22Rv1 (cell line): ENCODE results near the gene PARD3.
A peak's percentile ranks its signal among the peaks of the same experiment; 100 is the strongest.

Experiments
- H3K27ac ChIP-seq: fragments of 450-650 bp; 2 replicates; pipeline ENCODE4 v1.5.1; 2017
- ZFX ChIP-seq: fragments of 450-650 bp; IDR thresholded peaks from 2 replicates; pipeline ENCODE4 v1.6.1; 2017; ENCODE audit warnings: antibody characterized with exemption, borderline replicate concordance
- TF ChIP-seq, protein P1 (sequence below): fragments of 450-650 bp; IDR thresholded peaks from 2 replicates; pipeline ENCODE4 v1.5.1; 2017; ENCODE audit warnings: mild to moderate bottlenecking

Gene PARD3

DNA sequence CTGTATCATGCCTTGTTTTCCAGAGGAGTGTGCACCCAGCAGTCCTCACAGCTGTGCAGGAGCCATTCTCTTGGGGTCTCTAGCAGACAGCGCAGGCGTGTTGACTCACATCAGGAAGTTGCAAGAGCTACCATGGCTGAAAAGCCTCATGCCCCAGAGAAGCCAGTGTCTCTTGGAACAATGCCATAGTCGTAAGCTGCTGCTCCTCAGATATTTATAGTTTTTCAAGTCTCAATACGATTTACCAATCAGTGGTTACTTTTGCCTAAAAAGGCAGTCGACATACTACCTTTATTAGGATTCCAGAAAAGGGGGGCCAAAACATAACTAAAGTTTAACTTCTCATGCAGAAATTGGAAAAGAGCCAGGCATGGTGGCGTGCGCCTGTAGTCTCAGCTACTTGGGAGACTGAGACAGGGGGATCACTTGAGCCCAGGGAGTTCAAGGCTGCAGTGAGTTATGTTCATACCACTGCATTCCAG, 407.7 kb downstream of the PARD3 start:
- no peak for TF ChIP-seq ZFX
- TF ChIP-seq, protein P1, sequence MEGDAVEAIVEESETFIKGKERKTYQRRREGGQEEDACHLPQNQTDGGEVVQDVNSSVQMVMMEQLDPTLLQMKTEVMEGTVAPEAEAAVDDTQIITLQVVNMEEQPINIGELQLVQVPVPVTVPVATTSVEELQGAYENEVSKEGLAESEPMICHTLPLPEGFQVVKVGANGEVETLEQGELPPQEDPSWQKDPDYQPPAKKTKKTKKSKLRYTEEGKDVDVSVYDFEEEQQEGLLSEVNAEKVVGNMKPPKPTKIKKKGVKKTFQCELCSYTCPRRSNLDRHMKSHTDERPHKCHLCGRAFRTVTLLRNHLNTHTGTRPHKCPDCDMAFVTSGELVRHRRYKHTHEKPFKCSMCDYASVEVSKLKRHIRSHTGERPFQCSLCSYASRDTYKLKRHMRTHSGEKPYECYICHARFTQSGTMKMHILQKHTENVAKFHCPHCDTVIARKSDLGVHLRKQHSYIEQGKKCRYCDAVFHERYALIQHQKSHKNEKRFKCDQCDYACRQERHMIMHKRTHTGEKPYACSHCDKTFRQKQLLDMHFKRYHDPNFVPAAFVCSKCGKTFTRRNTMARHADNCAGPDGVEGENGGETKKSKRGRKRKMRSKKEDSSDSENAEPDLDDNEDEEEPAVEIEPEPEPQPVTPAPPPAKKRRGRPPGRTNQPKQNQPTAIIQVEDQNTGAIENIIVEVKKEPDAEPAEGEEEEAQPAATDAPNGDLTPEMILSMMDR: no peak
- H3K27ac ChIP-seq: 0 out of 2 replicates have a peak overlapping the region, but pooled peaks have one; percentile 61

GRCh38 chr10:34406463-34407323, 408.4 kb downstream of the PARD3 start:
- TF ChIP-seq ZFX: no peak
- TF ChIP-seq, protein P1: no peak
- peak overlapping the region; percentile 61 for H3K27ac ChIP-seq

- TF ChIP-seq, protein P1: no peak
- no peak for TF ChIP-seq ZFX
Measured at GRCh38 chr10:34405611-34406462, 409.3 kb downstream of the PARD3 start.

GRCh38 chr10:34403512-34403911, 411.6 kb downstream of the PARD3 start:
- H3K27ac ChIP-seq: no peak overlapping the region
- TF ChIP-seq, protein P1: no peak
- no peak for TF ChIP-seq ZFX

More at GRCh38 chr10:34405611-34406462, 409.3 kb downstream of the PARD3 start:
- peak overlapping the region; percentile 61 for H3K27ac ChIP-seq

DNA sequence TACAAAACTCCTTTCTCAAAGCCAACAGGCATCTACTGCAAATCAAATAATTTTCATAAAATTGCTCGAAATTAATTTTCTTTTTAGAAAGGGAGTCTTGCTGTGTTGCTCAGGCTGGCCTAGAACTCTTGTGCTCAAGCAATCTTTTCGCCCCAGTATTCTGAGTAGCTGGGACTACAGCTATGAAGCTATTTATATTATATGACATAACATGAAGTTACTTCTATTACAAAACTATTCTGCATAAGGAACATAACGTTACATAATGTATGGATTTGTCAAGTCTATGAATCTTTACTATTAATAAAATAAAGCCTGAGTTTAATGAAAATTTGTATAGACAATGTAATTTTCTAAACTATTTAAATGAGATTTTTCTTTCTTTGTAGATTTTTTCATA, 415.0 kb downstream of the PARD3 start:
- H3K27ac ChIP-seq: no peak overlapping the region
- TF ChIP-seq, protein P1: no peak
- no peak for TF ChIP-seq ZFX

DNA sequence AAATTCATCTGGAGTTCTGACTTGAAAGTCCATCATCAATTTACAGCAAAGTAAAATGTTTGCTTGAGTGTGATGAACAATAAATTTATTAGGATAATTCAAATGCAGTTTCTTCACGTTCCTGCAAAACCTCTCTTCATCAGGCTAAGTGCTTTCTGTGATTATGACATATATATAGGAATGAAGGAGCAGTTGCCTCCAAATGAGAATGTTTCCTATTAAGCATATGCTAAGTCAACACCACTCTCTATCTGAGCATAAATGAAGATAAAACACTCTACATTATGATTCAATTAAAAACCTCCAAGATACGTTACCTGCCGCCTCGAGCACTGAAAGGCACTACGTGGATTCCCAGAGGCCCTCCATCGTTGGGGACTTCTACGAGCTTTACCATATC, 416.1 kb downstream of the PARD3 start:
- TF ChIP-seq, protein P1: no peak
- TF ChIP-seq ZFX: no peak
- H3K27ac ChIP-seq: no peak overlapping the region

DNA sequence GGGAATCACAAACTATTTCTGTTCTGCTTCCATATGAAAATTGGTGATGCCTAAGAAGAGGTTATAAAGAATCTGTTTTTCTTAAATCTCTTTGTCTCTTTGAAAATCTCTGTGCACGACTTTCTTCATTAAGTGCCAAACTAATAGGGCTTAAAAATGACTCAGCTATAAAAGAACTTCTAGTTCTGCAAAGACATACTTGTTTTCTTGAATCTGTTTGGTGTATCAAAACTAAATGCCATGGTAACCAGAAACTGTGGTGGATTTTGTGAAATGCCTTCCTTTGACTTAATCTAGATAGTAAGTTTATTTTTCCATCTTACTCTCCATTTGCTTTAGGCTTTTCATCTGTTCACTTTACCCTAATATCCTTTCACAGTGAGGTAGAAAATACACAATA, 417.8 kb downstream of the PARD3 start:
- no peak overlapping the region for H3K27ac ChIP-seq
- TF ChIP-seq, protein P1: no peak
- no peak for TF ChIP-seq ZFX
